ENCODE measurements around the gene TRIM37. TPM values are rescaled to one million over a fixed set of nuclear protein-coding genes. Genes with fewer than 3 reads are reported as not detected.

The TRIM37 gene
- total and polyA plus RNA-seq, 3 experiments from 2014 or later = 11.4 to 30.6 (median 27.7) TPM

DNA sequence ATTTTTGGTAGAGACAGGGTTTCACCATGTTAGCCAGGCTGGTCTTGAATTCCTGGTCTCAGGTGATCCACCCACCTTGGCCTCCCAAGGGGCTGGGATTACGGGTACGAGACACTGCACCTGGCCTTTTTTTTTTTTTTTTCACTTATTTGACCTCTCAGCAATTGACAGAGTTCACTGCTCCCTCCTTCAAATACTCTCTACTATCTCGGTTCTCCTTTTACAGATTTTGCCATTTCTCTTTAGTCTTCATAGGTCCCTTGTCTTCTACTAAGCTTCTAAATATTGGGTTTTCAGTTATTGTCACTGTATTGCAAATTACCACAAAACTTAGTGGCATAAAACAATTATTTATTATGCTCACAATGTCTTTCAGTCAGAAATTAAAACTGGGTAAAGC, 159.3 kb downstream of the TRIM37 start:
- no peaks in the 10 kb centered on the region for H3K9me3 ChIP-seq (ENCODE audit: low read length)
- CTCF ChIA-PET = no interaction called here
- no peaks in the 10 kb centered on the region for H3K4me1 Mint-ChIP-seq

DNA sequence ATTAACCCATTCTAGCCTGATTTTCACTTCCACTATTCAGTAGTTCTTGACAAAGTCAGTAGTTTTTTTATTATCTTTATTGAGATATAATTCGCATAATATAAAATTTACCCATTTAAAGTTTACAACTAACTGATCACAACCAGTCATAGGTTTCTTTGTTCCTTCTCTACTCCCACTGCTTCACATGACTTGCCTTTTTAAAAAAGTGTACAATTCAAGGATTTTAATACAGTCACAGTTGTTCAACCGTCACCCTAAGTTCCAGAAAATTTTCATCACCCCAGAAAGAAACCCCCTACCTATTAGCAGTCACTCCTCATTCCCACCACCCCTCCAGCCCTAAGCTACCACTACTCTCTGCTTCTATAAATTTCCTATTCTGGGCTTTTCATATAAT, 162.5 kb downstream of the TRIM37 start:
- peaks cover 0 to 13% (median 0%) of the 10 kb centered on the region in 3 donors for H3K36me3 Mint-ChIP-seq
- ChIA-PET POLR2A (no interaction called here), CTCF (no interaction called here)
- Histone ChIP-seq H3K27me3 (ENCODE audit: insufficient read depth, low read length, poor library complexity, severe bottlenecking) (no peaks in the 10 kb centered on the region), H3K27ac (ENCODE audit: low read depth, low read length) (no peak overlapping the region), H3K4me3 (ENCODE audit: low read length) (no peak overlapping the region), H3K9me3 (ENCODE audit: low read length) (no peaks in the 10 kb centered on the region), H3K4me1 (ENCODE audit: insufficient read depth, low read length) (no peaks in the 10 kb centered on the region), H3K36me3 (ENCODE audit: insufficient read depth, low read length) (no peaks in the 10 kb centered on the region)
- peaks cover 6 to 11% (median 7%) of the 10 kb centered on the region in 5 donors for H3K9me3 Mint-ChIP-seq
- no peaks in the 10 kb centered on the region for H3K4me1 Mint-ChIP-seq
- no peak overlapping the region for H3K4me3 Mint-ChIP-seq
- H3K27ac Mint-ChIP-seq = no peak overlapping the region
- peaks cover 5 to 25% of the 10 kb centered on the region in 2 donors for H3K27me3 Mint-ChIP-seq
- no peak for DNase-seq

More for the DNA sequence above, 159.3 kb downstream of the TRIM37 start:
- Mint-ChIP-seq H3K4me3 (no peak overlapping the region), H3K27me3 (peaks cover 12 to 28% of the 10 kb centered on the region in 2 donors), H3K9me3 (peaks cover 17 to 36% (median 31%) of the 10 kb centered on the region in 5 donors), H3K36me3 (peaks cover 0 to 28% (median 3%) of the 10 kb centered on the region in 3 donors), H3K27ac (no peak overlapping the region)
- H3K27ac ChIP-seq (ENCODE audit: low read depth, low read length) = no peak overlapping the region
- POLR2A ChIA-PET = interaction anchor here (0.7 kb wide), 1 partner anchor 11 kb away, joined by 3 read pairs; no protein-coding TSS in a partner anchor
- no peak overlapping the region for H3K4me3 ChIP-seq (ENCODE audit: low read length)
- H3K27me3 ChIP-seq (ENCODE audit: insufficient read depth, low read length, poor library complexity, severe bottlenecking) = no peaks in the 10 kb centered on the region
- H3K36me3 ChIP-seq (ENCODE audit: insufficient read depth, low read length) = no peaks in the 10 kb centered on the region
- H3K4me1 ChIP-seq (ENCODE audit: insufficient read depth, low read length) = no peaks in the 10 kb centered on the region
- no peak for DNase-seq

DNA sequence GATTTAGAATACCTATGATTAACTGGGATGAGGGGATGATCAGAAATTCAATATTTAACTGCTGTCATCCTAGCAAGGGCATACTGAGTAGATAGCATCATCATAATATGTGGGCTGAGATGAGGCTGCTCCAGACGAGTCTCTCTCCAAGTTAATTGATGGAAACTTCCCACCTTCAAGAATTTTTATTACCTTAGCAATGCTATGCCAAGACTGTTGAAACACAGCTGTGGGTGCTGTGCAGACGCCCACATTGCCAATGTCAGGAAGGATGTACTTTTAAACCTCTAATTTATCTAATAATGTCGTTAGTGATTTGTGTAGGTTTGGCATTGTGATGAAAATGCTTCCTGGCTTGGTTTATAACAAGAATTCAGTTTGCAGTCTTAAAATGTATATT, 170.4 kb downstream of the TRIM37 start:
- no peak for DNase-seq
- H3K4me1 Mint-ChIP-seq = no peaks in the 10 kb centered on the region
- no peaks in the 10 kb centered on the region for H3K36me3 Mint-ChIP-seq
- Histone ChIP-seq H3K4me3 (ENCODE audit: low read length) (no peak overlapping the region), H3K9me3 (ENCODE audit: low read length) (no peaks in the 10 kb centered on the region), H3K4me1 (ENCODE audit: insufficient read depth, low read length) (no peaks in the 10 kb centered on the region), H3K36me3 (ENCODE audit: insufficient read depth, low read length) (no peaks in the 10 kb centered on the region), H3K27ac (ENCODE audit: low read depth, low read length) (no peak overlapping the region), H3K27me3 (ENCODE audit: insufficient read depth, low read length, poor library complexity, severe bottlenecking) (no peaks in the 10 kb centered on the region)
- H3K27me3 Mint-ChIP-seq = peaks cover 3 to 11% of the 10 kb centered on the region in 2 donors
- H3K4me3 Mint-ChIP-seq = no peak overlapping the region
- CTCF ChIA-PET = no interaction called here
- POLR2A ChIA-PET = interaction anchor here (0.6 kb wide), 1 partner anchor 11 kb away, joined by 3 read pairs; no protein-coding TSS in a partner anchor
- H3K27ac Mint-ChIP-seq = no peak overlapping the region
- no peaks in the 10 kb centered on the region for H3K9me3 Mint-ChIP-seq

DNA sequence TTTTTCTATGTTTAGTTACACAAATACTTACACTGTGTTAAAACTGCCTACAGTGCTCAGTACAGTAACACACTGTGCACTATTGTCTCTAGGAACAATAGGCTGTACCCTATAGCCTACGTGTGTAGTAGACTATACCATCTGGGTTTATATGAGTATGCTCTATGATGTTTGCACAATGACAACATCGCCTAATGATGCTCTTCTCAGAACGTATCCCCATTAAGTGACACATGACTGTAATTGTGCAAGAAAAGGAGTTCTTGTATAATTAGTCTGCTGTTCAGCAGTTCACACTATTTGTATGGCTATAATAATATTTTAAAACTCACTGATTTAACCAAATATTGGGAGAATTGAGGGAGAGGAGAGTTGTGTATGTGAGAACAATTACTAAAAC, 173.7 kb downstream of the TRIM37 start:
- Histone ChIP-seq H3K27me3 (ENCODE audit: insufficient read depth, low read length, poor library complexity, severe bottlenecking) (no peaks in the 10 kb centered on the region), H3K36me3 (ENCODE audit: insufficient read depth, low read length) (no peaks in the 10 kb centered on the region), H3K4me1 (ENCODE audit: insufficient read depth, low read length) (no peaks in the 10 kb centered on the region), H3K9me3 (ENCODE audit: low read length) (no peaks in the 10 kb centered on the region), H3K4me3 (ENCODE audit: low read length) (no peak overlapping the region), H3K27ac (ENCODE audit: low read depth, low read length) (no peak overlapping the region)
- DNase-seq = no peak
- ChIA-PET POLR2A (no interaction called here), CTCF (no interaction called here)
- Mint-ChIP-seq H3K4me1 (no peaks in the 10 kb centered on the region), H3K27ac (no peak overlapping the region), H3K4me3 (no peak overlapping the region), H3K27me3 (peaks cover 6 to 22% of the 10 kb centered on the region in 2 donors), H3K36me3 (no peaks in the 10 kb centered on the region), H3K9me3 (no peaks in the 10 kb centered on the region)

Other genes starting within 250 kb of the TRIM37 start
- gene SKA2, start 48.3 kb upstream of the TRIM37 start, total RNA-seq = 10 to 100 TPM; 55.8 to 60.0 TPM
- 30.7 TPM for gene SKA2, start 48.3 kb upstream of the TRIM37 start, polyA plus RNA-seq
- gene PRR11, start 48.9 kb upstream of the TRIM37 start, total RNA-seq = 10 to 100 TPM; 35.6 to 36.3 TPM
- gene PRR11, start 48.9 kb upstream of the TRIM37 start, polyA plus RNA-seq = 1.2 TPM
- gene SMG8, start 103.2 kb upstream of the TRIM37 start, total RNA-seq = 10 to 100 TPM; 24.7 to 25.1 TPM
- 12.8 TPM for gene SMG8, start 103.2 kb upstream of the TRIM37 start, polyA plus RNA-seq
- 1 to 10 TPM; 2.1 to 2.6 TPM for gene GDPD1, start 113.6 kb upstream of the TRIM37 start, total RNA-seq
- 2.3 TPM for gene GDPD1, start 113.6 kb upstream of the TRIM37 start, polyA plus RNA-seq
- gene YPEL2, start 224.8 kb upstream of the TRIM37 start, total RNA-seq = 1 to 10 TPM; 6.7 to 7.6 TPM
- gene YPEL2, start 224.8 kb upstream of the TRIM37 start, polyA plus RNA-seq = 21.0 TPM

All from CD8-positive, alpha-beta memory T cell (primary cell).